GM23338 (cell line): ENCODE data around the gene RAB21. TPM values are rescaled to one million over a fixed set of nuclear protein-coding genes. Genes with fewer than 3 reads are reported as not detected.
A peak's percentile ranks its signal among the peaks of the same experiment; 100 is the strongest.

ENCODE experiments used
- ATAC-seq: fragments of 200-7000 bp; cut with Tn5 transposase; 3 replicates; pipeline ENCODE4 v1.9.1; 2020
- DNase-seq: peaks from one replicate; pipeline ENCODE4 v3.0.0-alpha.2; 2015; ENCODE audit warnings: low spot score
- H2AFZ ChIP-seq: fragments of 200-600 bp; sonication (generic); 2 replicates; pipeline ENCODE4 v1.8.0; 2016; ENCODE audit warnings: antibody characterized with exemption, mild to moderate bottlenecking, moderate library complexity
- H3F3A ChIP-seq: fragments of 200-600 bp; sonication (generic); replicated peaks from 2 replicates; pipeline ENCODE4 v1.8.0; 2017; ENCODE audit warnings: antibody characterized with exemption, mixed run types, low read depth
- H3K27ac ChIP-seq: fragments of 200-600 bp; sonication (generic); 2 replicates; pipeline ENCODE4 v1.6.1; 2016; ENCODE audit warnings: low read depth
- H3K27me3 ChIP-seq: fragments of 200-600 bp; sonication (generic); 2 replicates; pipeline ENCODE4 v1.8.0; 2016; ENCODE audit warnings: mild to moderate bottlenecking, mixed run types, moderate library complexity; ENCODE audit not compliant: insufficient read depth
- H3K36me3 ChIP-seq: fragments of 200-600 bp; sonication (generic); 2 replicates; pipeline ENCODE4 v1.8.0; 2016; ENCODE audit warnings: mild to moderate bottlenecking; ENCODE audit not compliant: insufficient read depth
- H3K4me1 ChIP-seq: fragments of 200-600 bp; sonication (generic); 2 replicates; pipeline ENCODE4 v1.8.0; 2016; ENCODE audit warnings: mild to moderate bottlenecking, moderate library complexity; ENCODE audit not compliant: insufficient read depth
- H3K4me2 ChIP-seq: fragments of 200-600 bp; sonication (generic); 2 replicates; pipeline ENCODE4 v1.7.1; 2017; ENCODE audit warnings: mixed run types
- H3K4me3 ChIP-seq: fragments of 200-600 bp; sonication (generic); 2 replicates; pipeline ENCODE4 v1.6.1; 2016; ENCODE audit warnings: mixed run types
- H3K79me2 ChIP-seq: fragments of 200-600 bp; sonication (generic); replicated peaks from 2 replicates; pipeline ENCODE4 v1.8.0; 2017; ENCODE audit warnings: mild to moderate bottlenecking; ENCODE audit not compliant: insufficient read depth
- H3K9me2 ChIP-seq: fragments of 200-600 bp; sonication (generic); 2 replicates; pipeline ENCODE4 v1.8.0; 2017; ENCODE audit not compliant: insufficient read depth
- H4K20me1 ChIP-seq: fragments of 200-600 bp; sonication (generic); replicated peaks from 2 replicates; pipeline ENCODE4 v1.8.0; 2017; ENCODE audit warnings: mild to moderate bottlenecking; ENCODE audit not compliant: insufficient read depth
- H3K27ac Mint-ChIP-seq: 2 replicates; pipeline ENCODE4 v1.8.0; 2020; ENCODE audit warnings: inconsistent platforms, mild to moderate bottlenecking, moderate library complexity, mixed read lengths
- H3K27me3 Mint-ChIP-seq: 3 replicates; pipeline ENCODE4 v1.8.0; 2022; ENCODE audit warnings: low read depth, mild to moderate bottlenecking, moderate library complexity, mixed read lengths, inconsistent platforms; ENCODE audit not compliant: insufficient read depth, poor library complexity
- H3K36me3 Mint-ChIP-seq: 3 replicates; pipeline ENCODE4 v1.8.0; 2021; ENCODE audit warnings: low read depth, mild to moderate bottlenecking, inconsistent platforms, moderate library complexity, mixed read lengths
- H3K4me1 Mint-ChIP-seq: 3 replicates; pipeline ENCODE4 v1.8.0; 2020; ENCODE audit warnings: mild to moderate bottlenecking, inconsistent platforms, mixed read lengths
- H3K4me3 Mint-ChIP-seq: 3 replicates; pipeline ENCODE4 v1.8.0; 2021; ENCODE audit warnings: moderate library complexity, mild to moderate bottlenecking, inconsistent platforms, mixed read lengths
- H3K9me3 Mint-ChIP-seq: 3 replicates; pipeline ENCODE4 v1.8.0; 2020; ENCODE audit warnings: moderate library complexity, mild to moderate bottlenecking, inconsistent platforms, mixed read lengths
- CREB1 ChIP-seq: fragments of 250-450 bp; sonication (Bioruptor Pico); IDR thresholded peaks from 2 replicates; pipeline ENCODE4 v1.5.0; 2020; ENCODE audit warnings: low read depth, mild to moderate bottlenecking, moderate library complexity
- EZH2 ChIP-seq: fragments of 200-600 bp; sonication (generic); IDR thresholded peaks from one replicate; pipeline ENCODE4 v1.8.0; 2017; ENCODE audit warnings: antibody characterized with exemption, mild to moderate bottlenecking, low read depth; ENCODE audit not compliant: unreplicated experiment
- EZH2phosphoT487 ChIP-seq: fragments of 200-600 bp; sonication (generic); IDR thresholded peaks from one replicate; pipeline ENCODE4 v1.8.1; 2018; ENCODE audit warnings: antibody characterized with exemption; ENCODE audit not compliant: unreplicated experiment
- JUNB ChIP-seq: IDR thresholded peaks from one replicate; pipeline ENCODE4 v1.6.1; 2016; ENCODE audit warnings: antibody characterized with exemption; ENCODE audit not compliant: unreplicated experiment
- NANOG ChIP-seq: IDR thresholded peaks from 2 replicates; pipeline ENCODE4 v1.6.1; 2016; ENCODE audit warnings: antibody characterized with exemption, borderline replicate concordance
- POLR2AphosphoS5 ChIP-seq: IDR thresholded peaks from 2 replicates; pipeline ENCODE4 v1.6.1; 2016; ENCODE audit warnings: antibody characterized with exemption, low read depth
- REST ChIP-seq: IDR thresholded peaks from one replicate; pipeline ENCODE4 v1.6.1; 2018; ENCODE audit warnings: antibody characterized with exemption; ENCODE audit not compliant: unreplicated experiment
- STAT1 ChIP-seq: IDR thresholded peaks from one replicate; pipeline ENCODE4 v1.6.1; 2016; ENCODE audit warnings: antibody characterized with exemption; ENCODE audit not compliant: unreplicated experiment
- ZNF114 ChIP-seq: fragments of 250-450 bp; sonication (Bioruptor Pico); IDR thresholded peaks from 2 replicates; pipeline ENCODE4 v1.5.0; 2020; ENCODE audit warnings: mild to moderate bottlenecking, moderate library complexity
- ZNF331 ChIP-seq: fragments of 250-450 bp; sonication (Bioruptor Pico); IDR thresholded peaks from 2 replicates; pipeline ENCODE4 v1.5.0; 2020; ENCODE audit warnings: low read depth, mild to moderate bottlenecking, moderate library complexity
- ZNF462 ChIP-seq: fragments of 250-450 bp; sonication (Bioruptor Pico); IDR thresholded peaks from 2 replicates; pipeline ENCODE4 v1.5.0; 2020; ENCODE audit warnings: mild to moderate bottlenecking, moderate library complexity
- polyA plus RNA-seq: library from polyadenylated mRNA; unstranded; fragments of >200 nt; fragmentation: Nextera tagmentation; extraction: Ambion mirVana; gene quantifications from 2 replicates; pipeline ENCODE4 v1.2.1, GENCODE V29; 2016
- total RNA-seq: library from RNA; depleted of rRNA; stranded (reverse); fragments of >200 nt; shearing (Covaris generic); gene quantifications from 2 replicates; pipeline ENCODE4 v1.2.3, GENCODE V29; 2014
- TF ChIP-seq, protein P1 (sequence below), 2 experiments: fragments of 200-600 bp in 1 of 2; sonication (generic) in 1 of 2; conservative IDR thresholded peaks; 2 replicates each; pipeline versions ENCODE4 v1.5.1 to v1.6.1; 2016 to 2017; ENCODE audit warnings: antibody characterized with exemption in 2 of 2, low read depth in 2 of 2, mild to moderate bottlenecking in 2 of 2, moderate library complexity in 1 of 2
- TF ChIP-seq, protein P2 (sequence below): IDR thresholded peaks from 2 replicates; pipeline ENCODE4 v1.6.1; 2016; ENCODE audit warnings: antibody characterized with exemption

Gene RAB21
- total and polyA plus RNA-seq, 2 experiments from 2014 or later: 9.8 to 27.2 TPM

- H3K4me3 ChIP-seq: no peak overlapping the region
- no peaks in the 10 kb centered on the region for H4K20me1 ChIP-seq
- no peak for ATAC-seq
- Mint-ChIP-seq H3K4me3 (no peak overlapping the region), H3K4me1 (peaks cover 21% of the 10 kb centered on the region), H3K36me3 (no peaks in the 10 kb centered on the region), H3K27me3 (no peaks in the 10 kb centered on the region), H3K27ac (no peak overlapping the region), H3K9me3 (no peaks in the 10 kb centered on the region)
- H3K4me2 ChIP-seq: peak overlapping the region; percentile 34
- no peak for DNase-seq
- no peaks in the 10 kb centered on the region for H3K36me3 ChIP-seq
- H3F3A ChIP-seq: no peaks in the 10 kb centered on the region
- H3K27ac ChIP-seq: no peak overlapping the region
- H3K9me2 ChIP-seq: no peaks in the 10 kb centered on the region
- H2AFZ ChIP-seq: no peak overlapping the region
- TF ChIP-seq REST (no peak), NANOG (no peak), JUNB (no peak), EZH2 (no peak), POLR2AphosphoS5 (no peak), ZNF462 (CRISPR knock-in tag) (no peak), STAT1 (no peak), EZH2phosphoT487 (no peak), CREB1 (CRISPR knock-in tag) (no peak), ZNF114 (CRISPR knock-in tag) (no peak), ZNF331 (CRISPR knock-in tag) (no peak)
- TF ChIP-seq, protein P1, sequence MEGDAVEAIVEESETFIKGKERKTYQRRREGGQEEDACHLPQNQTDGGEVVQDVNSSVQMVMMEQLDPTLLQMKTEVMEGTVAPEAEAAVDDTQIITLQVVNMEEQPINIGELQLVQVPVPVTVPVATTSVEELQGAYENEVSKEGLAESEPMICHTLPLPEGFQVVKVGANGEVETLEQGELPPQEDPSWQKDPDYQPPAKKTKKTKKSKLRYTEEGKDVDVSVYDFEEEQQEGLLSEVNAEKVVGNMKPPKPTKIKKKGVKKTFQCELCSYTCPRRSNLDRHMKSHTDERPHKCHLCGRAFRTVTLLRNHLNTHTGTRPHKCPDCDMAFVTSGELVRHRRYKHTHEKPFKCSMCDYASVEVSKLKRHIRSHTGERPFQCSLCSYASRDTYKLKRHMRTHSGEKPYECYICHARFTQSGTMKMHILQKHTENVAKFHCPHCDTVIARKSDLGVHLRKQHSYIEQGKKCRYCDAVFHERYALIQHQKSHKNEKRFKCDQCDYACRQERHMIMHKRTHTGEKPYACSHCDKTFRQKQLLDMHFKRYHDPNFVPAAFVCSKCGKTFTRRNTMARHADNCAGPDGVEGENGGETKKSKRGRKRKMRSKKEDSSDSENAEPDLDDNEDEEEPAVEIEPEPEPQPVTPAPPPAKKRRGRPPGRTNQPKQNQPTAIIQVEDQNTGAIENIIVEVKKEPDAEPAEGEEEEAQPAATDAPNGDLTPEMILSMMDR (conservative IDR thresholded peaks at IDR 0.05; ENCODE audit: low read depth in 2 of 2): no peak
- TF ChIP-seq, protein P2, sequence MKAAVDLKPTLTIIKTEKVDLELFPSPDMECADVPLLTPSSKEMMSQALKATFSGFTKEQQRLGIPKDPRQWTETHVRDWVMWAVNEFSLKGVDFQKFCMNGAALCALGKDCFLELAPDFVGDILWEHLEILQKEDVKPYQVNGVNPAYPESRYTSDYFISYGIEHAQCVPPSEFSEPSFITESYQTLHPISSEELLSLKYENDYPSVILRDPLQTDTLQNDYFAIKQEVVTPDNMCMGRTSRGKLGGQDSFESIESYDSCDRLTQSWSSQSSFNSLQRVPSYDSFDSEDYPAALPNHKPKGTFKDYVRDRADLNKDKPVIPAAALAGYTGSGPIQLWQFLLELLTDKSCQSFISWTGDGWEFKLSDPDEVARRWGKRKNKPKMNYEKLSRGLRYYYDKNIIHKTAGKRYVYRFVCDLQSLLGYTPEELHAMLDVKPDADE: no peak
- H3K79me2 ChIP-seq: no peaks in the 10 kb centered on the region
- peaks cover 29% of the 10 kb centered on the region for H3K4me1 ChIP-seq
- no peaks in the 10 kb centered on the region for H3K27me3 ChIP-seq
Measured at GRCh38 chr12:71748081-71748850, 6.4 kb upstream of the RAB21 start.
